Renal pelvis (tissue), 12 donors: ENCODE data around the gene PRR15. TPM values are rescaled to one million over a fixed set of nuclear protein-coding genes. Genes with fewer than 3 reads are reported as not detected.
A peak's percentile ranks its signal among the peaks of the same experiment; 100 is the strongest.
"Not testable (repeated sequence)": the region's sequence is repeated elsewhere in the genome, so short reads cannot be mapped to it uniquely, and the experiment has no call there.

Source experiments
- DNase-seq: peaks from one replicate; pipeline ENCODE4 v3.0.0-alpha.2; 2013
- long read RNA-seq, 16 experiments: transcript quantifications; one replicate each; lab custom pipeline, GENCODE V29; 2026
- polyA plus RNA-seq, 3 donors: library from polyadenylated mRNA; unstranded; fragments of 120-200 nt; gene quantifications; one replicate each; pipeline ENCODE4 v1.2.1, GENCODE V29; 2013; ENCODE audit not compliant: insufficient read length in 3 of 3

Gene PRR15, protein sequence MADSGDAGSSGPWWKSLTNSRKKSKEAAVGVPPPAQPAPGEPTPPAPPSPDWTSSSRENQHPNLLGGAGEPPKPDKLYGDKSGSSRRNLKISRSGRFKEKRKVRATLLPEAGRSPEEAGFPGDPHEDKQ
- 1 to 10 TPM; 4.4 to 6.3 (median 4.7) TPM for polyA plus RNA-seq
- long read RNA-seq, donor 1, partial matches to known transcripts = 0 of 5 reads
- long read RNA-seq, donor 1, other reads (novel, unspliced or antisense) = 0 of 5 reads
- long read RNA-seq, donor 2, partial matches to known transcripts = 0 of 4 reads
- long read RNA-seq, donor 2, other reads (novel, unspliced or antisense) = 0 of 4 reads
- long read RNA-seq, donor 3, partial matches to known transcripts = 0 of 2 reads
- long read RNA-seq, donor 3, other reads (novel, unspliced or antisense) = 0 of 2 reads
- long read RNA-seq, donor 4, transcript PRR15-201 (2 exons, 1,678 nt) = major isoform, 7 of 7 reads
- long read RNA-seq, donor 4, partial matches to known transcripts = 0 of 7 reads
- long read RNA-seq, donor 4, other reads (novel, unspliced or antisense) = 0 of 7 reads
- long read RNA-seq, donor 5, partial matches to known transcripts = 0 of 1 reads
- long read RNA-seq, donor 5, other reads (novel, unspliced or antisense) = 0 of 1 reads
- long read RNA-seq, donor 6, partial matches to known transcripts = 0 of 2 reads
- long read RNA-seq, donor 6, other reads (novel, unspliced or antisense) = 0 of 2 reads
- long read RNA-seq, donor 7, transcript PRR15-201 (2 exons, 1,678 nt) = major isoform, 5 of 5 reads
- long read RNA-seq, donor 7, partial matches to known transcripts = 0 of 5 reads
- long read RNA-seq, donor 7, other reads (novel, unspliced or antisense) = 0 of 5 reads
- long read RNA-seq, donor 8, partial matches to known transcripts = 0 of 1 reads
- long read RNA-seq, donor 8, other reads (novel, unspliced or antisense) = 0 of 1 reads
- long read RNA-seq, donor 9, transcript PRR15-201 (2 exons, 1,678 nt) = major isoform, 5 of 5 reads
- long read RNA-seq, donor 9, partial matches to known transcripts = 0 of 5 reads
- long read RNA-seq, donor 9, other reads (novel, unspliced or antisense) = 0 of 5 reads
- long read RNA-seq, donor 10, partial matches to known transcripts = 0 of 4 reads
- long read RNA-seq, donor 10, other reads (novel, unspliced or antisense) = 0 of 4 reads
- long read RNA-seq, donor 11 = 0 reads
- long read RNA-seq, donor 12, transcript PRR15-201 (2 exons, 1,678 nt) = major isoform, 7 of 7 reads
- long read RNA-seq, donor 12, partial matches to known transcripts = 0 of 7 reads
- long read RNA-seq, donor 12, other reads (novel, unspliced or antisense) = 0 of 7 reads
- long read RNA-seq, donor 13 = 0 reads
- long read RNA-seq, donor 14, partial matches to known transcripts = 0 of 6 reads
- long read RNA-seq, donor 14, other reads (novel, unspliced or antisense) = 0 of 6 reads
- long read RNA-seq, donor 15, transcript PRR15-201 (2 exons, 1,678 nt) = major isoform, 14 of 27 reads
- long read RNA-seq, donor 15, partial matches to known transcripts = 11 of 27 reads
- long read RNA-seq, donor 15, other reads (novel, unspliced or antisense) = 0 of 27 reads
- long read RNA-seq, donor 16, partial matches to known transcripts = 0 of 4 reads
- long read RNA-seq, donor 16, other reads (novel, unspliced or antisense) = 0 of 4 reads

DNA sequence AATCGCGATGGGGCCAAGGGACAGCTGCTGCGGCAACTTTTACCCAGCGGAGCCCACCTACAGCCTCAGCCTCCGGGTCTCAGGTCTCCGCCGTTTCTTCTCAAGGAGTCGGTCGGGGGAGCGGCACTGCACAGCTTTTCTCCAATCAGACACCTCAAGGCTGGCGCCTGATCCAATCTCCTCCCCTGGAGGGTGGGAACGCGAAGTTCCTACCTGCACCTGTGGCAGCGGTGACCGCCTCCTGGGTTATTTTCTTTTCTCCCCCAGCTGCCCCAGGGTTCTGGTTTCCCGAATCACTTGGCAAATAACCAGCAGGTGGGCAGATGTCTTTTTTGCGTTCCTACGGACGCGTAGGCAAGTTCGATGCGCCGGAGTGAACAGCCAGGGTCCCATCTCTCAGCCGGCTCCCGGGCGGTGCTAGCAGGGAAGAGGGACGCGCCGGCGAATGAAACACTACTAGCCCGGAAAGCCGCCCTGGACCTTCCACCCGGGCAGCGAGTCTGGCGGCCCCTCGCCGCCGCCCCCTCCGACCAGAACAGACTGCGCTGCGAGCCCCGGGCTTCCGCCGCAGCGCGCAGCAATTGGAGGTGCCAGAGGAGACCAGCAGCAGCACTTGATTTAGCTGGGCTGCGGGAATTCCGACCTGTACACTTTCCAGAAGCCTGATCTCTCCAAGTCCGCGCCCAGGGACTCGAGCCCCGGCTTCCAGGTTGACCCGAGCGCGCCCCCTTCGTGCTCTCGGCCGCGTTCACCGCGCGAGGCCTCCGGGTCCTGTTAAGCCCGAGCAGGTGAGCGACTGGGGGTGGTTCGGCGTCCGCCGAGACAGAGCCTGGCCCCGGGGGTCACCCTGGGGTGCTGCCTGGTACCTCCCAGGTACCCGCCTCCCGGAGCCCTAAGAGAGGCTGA is at the start of gene PRR15:
Gene PRR15, plus strand, starts transcription at position 246 of the 906 bp plus-strand sequence. CDS start 2,495 bp downstream, outside the sequence.
- peak; percentile 61 for DNase-seq

DNA sequence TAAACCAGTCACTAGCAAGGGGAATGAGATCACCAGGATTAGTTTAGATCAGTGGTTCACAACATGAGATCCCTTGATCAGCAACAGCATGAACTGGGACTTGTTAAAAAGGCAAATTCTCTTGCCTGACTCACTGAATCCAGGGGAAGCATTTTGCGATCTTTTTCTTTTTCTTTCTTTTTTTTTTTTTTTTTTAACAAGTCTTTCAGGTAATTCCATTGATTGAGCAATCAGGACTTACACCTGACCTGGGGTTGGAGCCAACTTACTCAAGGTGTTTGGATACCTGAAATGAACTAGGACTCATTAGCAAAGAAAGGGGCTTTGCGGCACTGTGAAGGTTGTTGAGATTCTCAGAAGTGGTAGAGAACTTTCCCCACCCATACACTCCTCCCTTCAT is 47.1 kb upstream of the PRR15 start:
- no peak for DNase-seq

DNA sequence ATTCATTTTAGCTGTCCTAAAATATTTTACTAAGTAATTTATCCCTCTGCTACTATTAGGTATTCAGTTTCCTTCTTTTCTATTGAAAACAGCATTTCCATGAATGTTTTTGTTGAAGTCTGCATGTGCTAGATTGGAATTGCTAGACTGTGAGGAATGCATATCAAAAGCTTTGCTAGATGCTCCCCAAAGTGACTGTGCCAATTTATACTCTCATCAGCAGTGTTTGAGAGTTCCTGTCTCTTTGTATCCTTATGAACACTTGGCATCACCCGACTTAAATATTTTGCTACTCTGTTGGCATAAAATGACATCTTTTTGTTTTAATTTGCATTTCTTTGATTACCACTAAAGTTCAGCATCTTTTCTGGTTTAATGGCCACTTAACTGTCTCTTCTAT is 45.0 kb upstream of the PRR15 start:
- DNase-seq = no peak

DNA sequence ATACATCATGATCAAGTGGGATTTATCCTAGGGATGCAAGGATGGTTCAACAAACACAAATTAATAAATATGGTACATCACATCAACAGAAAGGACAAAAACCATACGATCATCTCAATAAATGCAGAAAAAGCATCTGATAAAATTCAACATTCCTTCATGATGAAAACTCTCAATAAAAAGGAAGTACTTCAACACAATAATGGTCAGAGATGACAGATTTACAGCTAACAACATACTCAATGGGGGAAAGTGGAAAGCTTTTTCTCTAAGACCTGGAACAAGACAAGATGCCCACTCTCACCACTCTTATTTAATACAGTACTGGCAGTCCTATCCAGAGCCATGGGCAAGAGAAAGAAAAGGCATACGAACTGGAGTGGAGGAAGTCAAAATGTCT is 39.9 kb upstream of the PRR15 start:
- DNase-seq = no peak

DNA sequence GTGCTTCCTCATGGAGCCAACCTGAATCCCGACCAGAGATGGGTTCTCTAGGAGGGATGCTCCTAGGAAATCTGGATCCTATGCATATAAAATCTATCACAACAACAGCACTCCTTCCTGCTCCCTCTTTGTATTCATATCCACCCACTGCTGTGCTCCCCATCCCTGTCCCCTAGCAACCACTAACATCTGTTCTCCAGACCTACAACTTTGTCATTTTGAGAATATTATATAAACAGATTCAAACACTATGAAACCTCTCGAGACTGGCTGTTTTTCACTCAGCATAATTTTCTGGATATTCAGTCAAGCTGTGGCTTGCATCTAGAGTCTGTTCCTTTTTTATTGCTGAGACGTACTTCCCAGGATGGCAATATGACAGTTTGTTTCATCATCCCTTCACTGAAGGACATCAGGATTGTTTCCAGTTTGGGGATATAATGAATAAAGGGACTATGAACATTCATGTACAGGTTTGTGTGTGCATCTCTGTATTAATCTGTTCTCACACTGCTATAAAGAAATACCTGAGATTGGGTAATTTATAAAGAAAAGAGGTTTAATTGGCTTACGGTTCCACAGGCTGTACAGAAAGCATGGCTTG is 36.0 kb upstream of the PRR15 start:
- DNase-seq = no peak

DNA sequence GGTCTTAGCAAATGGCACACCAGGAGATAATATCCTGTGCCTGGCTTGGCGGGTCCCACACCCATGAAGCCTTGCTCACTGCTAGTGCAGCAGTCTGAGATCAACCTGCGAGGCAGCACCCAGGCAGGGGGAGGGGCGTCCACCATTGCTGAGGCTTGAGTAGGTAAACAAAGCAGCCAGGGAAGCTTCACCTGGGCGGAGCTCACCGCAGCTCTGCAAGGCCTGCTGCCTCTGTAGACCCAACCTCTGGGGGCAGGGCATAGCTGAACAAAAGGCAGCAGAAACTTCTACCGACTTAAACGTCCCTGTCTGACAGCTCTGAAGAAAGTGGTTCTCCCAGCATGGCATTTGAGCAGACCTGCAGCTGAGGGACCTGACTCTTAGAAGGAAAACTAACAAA is 35.1 kb upstream of the PRR15 start:
- not testable (repeated sequence) for DNase-seq

DNA sequence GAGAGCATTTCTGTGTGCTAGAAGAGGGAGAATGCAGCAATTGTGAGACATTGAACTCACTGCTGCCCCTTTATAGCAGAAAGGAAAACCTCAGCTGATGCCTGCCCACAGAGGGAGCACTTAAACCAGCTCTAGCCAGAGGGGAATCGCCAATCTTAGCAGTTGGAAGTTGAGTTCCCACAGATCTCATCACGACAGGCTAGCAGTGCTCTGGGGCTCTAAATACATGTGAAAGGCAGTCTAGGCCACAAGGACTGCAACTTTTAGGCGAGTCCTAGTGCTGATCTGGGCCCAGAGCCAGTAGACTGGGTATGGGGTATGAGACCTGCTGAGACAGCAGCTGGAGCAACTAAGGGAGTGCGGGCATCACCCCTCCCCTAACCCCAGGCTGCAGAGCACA is 25.2 kb upstream of the PRR15 start:
- DNase-seq = no peak

DNA sequence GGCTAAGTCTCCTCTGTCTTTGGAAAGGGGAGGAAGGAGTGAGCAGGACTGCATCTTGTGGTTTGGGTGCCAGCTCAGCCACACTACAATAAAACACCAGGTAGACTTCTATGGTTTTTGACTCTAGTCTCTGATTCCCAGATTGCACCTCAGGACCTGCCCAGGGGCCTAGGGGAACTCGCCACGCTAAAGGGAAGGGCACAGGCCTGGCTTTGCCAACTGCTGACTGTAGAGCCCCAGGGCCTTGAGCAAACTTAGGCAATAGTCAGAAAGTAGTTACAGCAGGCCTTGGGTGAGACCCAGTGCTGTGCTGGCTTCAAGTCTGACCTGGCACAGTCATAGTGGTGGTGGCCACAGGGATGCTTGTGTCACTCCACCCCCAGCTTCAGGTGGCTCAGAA is 24.2 kb upstream of the PRR15 start:
- no peak for DNase-seq

DNA sequence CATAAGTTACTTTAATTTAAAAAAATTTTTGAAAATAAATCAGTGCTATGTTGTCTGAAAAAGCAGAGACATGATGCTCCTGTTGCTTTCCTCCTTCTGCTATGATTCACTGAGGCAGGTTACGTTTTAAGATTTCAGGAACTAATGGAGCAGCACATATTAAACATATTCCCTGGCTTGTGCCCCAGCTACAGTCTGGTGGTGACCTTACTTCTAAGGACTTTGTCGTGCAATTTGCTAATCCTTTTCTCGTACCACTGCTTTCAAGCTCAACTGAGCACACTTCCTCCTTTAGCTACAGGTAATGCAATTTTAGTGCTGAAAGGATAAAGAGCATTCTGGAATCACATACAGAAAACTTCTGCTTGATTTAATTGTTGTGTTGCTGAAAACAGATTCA is 16.2 kb upstream of the PRR15 start:
- DNase-seq = no peak

DNA sequence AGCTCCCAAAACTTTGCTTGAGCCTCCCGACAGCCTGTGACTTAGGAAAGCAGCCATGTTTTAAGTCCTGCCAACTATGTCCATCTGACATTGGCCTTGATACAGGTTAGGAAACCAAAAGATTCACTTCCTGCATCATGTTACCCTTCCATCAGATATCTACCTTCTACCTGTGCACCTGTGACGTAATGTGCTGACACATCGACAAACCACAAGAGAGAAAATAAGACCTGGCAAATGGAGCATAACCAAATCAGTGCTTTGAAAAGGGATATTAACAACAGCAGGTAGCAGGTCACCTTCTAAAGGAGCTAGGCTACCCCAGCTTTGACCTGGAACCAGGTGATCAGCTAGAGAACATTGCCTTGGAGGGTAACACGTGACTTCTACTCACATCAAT is 14.8 kb upstream of the PRR15 start:
- DNase-seq = no peak

DNA sequence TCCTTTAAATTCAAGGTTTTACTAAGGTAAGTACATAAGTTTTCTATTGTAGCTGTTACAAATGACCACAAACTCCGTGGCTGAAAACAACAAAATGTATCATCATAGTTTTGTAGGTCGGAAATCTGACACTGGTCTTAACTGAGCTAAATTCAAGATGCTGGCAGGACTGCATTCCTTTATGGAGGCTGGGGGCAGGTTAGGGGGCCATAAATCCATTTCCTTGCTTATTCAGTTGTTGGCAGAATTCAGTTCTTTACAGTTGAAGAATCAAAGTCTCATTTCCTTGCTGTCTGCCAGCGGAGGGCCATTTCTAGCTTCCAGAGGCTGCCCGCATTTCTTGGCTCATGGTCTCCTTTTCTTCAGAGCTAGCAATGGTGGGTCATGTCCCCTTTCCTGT is 11.2 kb upstream of the PRR15 start:
- no peak for DNase-seq

DNA sequence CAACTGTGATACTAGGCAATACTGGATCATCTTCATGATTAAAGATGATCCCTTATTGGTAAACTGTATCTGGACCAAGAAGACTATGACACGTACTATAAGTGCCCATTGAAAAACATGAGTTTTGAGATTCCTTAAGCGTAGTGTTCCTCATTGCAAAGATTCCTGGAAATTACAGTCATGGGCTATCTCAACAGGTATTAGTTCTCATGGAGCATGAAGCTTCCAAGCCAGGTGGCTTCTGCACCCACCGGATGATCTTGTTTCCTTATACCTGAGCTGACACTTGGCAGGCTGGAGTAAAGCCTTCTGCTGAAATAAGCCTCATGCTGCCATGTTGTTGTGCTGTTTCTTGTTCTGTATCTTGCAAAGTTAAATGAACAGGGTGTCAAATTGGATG is 8.6 kb upstream of the PRR15 start:
- no peak for DNase-seq

DNA sequence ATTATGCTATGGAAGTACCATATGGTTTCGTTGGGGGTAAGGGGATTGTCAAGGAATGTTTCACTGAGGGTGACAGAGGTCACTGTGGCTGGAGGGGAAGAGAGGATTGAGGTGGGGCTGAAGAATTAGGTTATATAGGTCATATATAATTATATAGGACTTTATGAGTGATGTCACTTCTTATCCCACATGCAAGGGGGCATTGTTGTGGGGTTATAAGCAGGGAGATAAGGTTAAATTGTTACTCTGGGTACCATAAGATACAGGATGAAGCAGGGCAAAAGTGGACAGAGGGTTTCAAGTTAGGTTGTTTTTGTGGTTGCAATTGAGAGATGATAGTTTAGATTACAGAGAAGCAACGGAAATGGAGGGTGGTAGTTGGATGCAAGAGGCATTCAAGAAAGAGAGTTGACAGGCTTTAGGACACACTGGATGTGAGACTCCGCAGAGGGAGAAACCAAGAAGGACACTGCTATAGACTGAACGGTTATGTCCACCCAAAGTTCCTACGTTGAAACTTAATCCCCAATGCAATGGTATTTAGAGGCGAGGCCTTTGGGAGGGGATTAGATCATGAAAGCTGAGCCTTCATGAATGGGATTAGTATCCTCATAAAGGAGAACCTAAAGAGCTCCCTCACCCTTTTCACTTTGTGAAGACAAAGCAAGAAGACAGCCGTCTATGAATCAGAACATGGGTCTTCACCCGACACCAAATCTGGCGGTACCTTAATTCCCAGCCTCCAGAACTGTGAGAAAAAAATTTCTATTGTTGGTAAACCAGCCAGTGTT is 7.0 kb upstream of the PRR15 start:
- no peak for DNase-seq

DNA sequence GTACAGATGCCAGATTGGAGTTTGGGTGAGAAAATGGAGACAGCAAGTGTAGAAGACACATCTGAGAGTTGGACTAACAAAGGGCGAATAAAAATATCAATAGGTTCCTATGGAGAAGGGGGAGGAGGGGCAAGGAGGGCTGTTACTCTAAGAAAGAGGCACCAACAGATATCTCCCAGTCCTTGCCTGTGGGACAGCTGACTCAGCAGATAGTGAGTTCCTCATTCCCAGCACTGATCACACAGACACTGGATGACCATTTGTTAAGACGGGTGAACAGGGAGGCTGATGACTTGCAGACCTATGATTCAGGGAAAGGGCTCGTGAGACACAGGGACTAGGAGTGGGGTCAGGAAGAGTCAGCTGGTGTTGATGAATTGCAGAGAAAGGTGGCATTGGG is 5.7 kb upstream of the PRR15 start:
- no peak for DNase-seq

DNA sequence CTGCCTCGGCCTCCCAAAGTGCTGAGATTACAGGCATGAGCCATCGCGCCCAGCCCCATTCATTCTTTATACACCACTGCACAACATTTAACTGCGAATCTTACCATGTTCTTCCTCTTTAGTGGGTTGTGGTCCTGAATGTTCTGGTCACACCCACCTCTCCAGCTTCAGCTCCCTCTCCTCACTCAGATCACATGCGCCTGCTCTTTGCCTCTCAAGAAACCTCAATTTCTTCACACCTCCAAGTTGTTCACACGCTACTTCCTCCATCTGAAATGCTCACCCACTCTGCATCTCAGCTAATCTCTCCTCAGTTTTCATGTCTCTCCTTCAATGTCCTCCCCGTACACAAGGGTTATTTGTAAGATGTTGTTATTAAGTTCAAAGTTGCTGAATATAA is 2.4 kb upstream of the PRR15 start:
- no peak for DNase-seq

DNA sequence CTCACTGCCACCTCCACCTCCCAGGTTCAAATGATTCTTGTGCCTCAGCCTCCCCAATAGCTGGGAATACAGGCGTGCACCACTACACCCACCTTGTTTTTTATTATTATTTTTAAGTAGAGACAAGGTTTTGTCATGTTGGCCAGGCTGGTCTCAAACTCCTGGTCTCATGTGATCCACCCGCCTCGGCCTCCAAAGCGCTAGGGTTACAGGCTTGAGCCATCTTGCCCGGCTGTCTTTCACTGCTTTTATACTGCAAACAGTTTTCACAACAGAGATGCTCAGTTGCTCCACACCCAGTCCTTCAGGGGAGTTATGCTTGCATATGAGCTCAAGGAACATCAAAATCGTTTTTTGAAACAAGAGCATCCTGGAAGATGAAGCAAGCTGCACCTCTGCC is 1.3 kb upstream of the PRR15 start:
- DNase-seq = no peak

DNA sequence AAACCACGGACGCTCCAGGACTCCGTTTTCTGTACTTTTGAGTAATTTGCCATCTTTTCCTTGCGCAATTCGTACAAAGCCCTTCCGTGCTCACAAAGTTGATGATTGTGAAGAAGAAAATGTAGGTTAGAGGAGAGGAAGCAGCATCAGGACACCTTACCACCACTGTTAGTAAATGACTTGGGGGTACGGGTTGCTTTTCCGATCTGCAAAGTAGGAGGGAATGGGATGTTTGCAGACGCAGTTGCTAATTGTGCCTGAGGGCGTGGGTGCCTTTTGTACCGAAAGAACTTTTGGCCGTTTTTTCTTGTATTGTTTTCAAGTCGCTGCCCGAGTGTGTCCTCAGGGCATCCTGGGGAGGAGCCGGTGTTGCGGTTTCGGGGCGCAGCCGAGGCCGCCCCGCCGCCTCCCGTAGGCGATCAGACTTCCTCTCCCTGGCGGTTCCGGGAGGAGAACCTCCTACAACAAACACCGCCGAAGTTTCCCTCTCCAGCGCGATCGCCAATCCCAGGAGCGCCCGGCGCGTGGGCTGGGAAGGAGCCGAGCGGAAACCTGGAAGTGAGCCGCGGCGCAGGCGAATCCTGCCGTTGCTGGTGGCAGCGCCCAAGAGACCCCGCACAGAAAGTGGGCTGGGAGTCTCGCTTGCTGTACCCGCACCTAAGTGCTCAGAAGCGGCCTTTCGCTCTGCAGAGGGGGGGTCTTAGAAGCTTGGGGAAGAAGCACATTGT is 1.0 kb downstream of the PRR15 start:
- peak; percentile 52 for DNase-seq

DNA sequence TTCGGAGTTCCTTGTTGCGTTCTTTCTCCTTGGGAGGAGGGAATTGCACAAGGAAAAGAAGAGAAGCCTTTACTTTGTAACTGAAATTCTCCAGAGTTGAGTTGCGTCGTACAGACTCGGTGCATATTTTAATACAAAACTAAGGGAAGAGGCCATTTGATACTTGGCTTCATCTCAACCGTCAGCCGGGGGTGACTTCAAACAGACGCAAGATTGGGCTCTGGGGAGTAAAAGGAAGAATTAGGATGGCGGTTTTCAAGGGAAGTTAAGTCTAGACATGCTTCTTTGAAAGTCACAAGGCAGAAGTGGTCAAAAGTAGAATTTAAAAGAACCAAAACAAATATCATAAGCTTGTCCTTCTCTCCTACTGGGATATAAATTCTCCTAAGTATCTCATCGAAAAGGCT is 1.6 kb downstream of the PRR15 start:
- no peak for DNase-seq
